ENCODE measurements around the gene WFDC5. TPM values are rescaled to one million over a fixed set of nuclear protein-coding genes. Genes with fewer than 3 reads are reported as not detected.
"Not testable (repeated sequence)": the region's sequence is repeated elsewhere in the genome, so short reads cannot be mapped to it uniquely, and the experiment has no call there.

WFDC5 gene
- total RNA-seq, 4 donors from 2014 or later: not detected

- no peak overlapping the region for H3K4me3 ChIP-seq
- no peaks in the 10 kb centered on the region for H3K4me1 ChIP-seq
- no peak overlapping the region for H3K27ac ChIP-seq
- TF ChIP-seq CTCF (IDR thresholded peaks at IDR 0.05) (no peak), POLR2A (IDR thresholded peaks at IDR 0.05) (no peak)
- H3K36me3 ChIP-seq: peaks cover 0 to 18% (median 0%) of the 10 kb centered on the region in 3 donors
- no peak for DNase-seq
- H3K9me3 ChIP-seq: no peaks in the 10 kb centered on the region
- H3K27me3 ChIP-seq: no peaks in the 10 kb centered on the region
These were observed 45.7 kb downstream of the WFDC5 start for GRCh38 chr20:45069261-45069660.

GRCh38 chr20:45067558-45067957 lies 47.4 kb downstream of the WFDC5 start:
- Histone ChIP-seq H3K4me1 (no peaks in the 10 kb centered on the region), H3K27ac (no peak overlapping the region), H3K27me3 (no peaks in the 10 kb centered on the region), H3K9me3 (no peaks in the 10 kb centered on the region), H3K4me3 (no peak overlapping the region), H3K36me3 (peaks cover 0 to 17% (median 0%) of the 10 kb centered on the region in 3 donors)
- no peak for DNase-seq
- TF ChIP-seq POLR2A (IDR thresholded peaks at IDR 0.05): no peak

GRCh38 chr20:45067087-45067486 lies 47.9 kb downstream of the WFDC5 start:
- no peak overlapping the region for H3K27ac ChIP-seq

GRCh38 chr20:45066372-45066771 lies 48.6 kb downstream of the WFDC5 start:
- peaks cover 0 to 17% (median 0%) of the 10 kb centered on the region in 3 donors for H3K36me3 ChIP-seq
- no peak overlapping the region for H3K4me3 ChIP-seq
- no peak for DNase-seq
- TF ChIP-seq POLR2A (IDR thresholded peaks at IDR 0.05): no peak
- no peak for TF ChIP-seq CTCF (IDR thresholded peaks at IDR 0.05)
- no peak overlapping the region for H3K27ac ChIP-seq
- H3K4me1 ChIP-seq: no peaks in the 10 kb centered on the region
- H3K9me3 ChIP-seq: no peaks in the 10 kb centered on the region
- H3K27me3 ChIP-seq: no peaks in the 10 kb centered on the region

More at GRCh38 chr20:45067087-45067486, 47.9 kb downstream of the WFDC5 start:
- H3K36me3 ChIP-seq: peaks cover 0 to 17% (median 0%) of the 10 kb centered on the region in 3 donors
- no peaks in the 10 kb centered on the region for H3K9me3 ChIP-seq
- no peaks in the 10 kb centered on the region for H3K27me3 ChIP-seq
- no peak for DNase-seq
- no peaks in the 10 kb centered on the region for H3K4me1 ChIP-seq
- TF ChIP-seq POLR2A (IDR thresholded peaks at IDR 0.05) (no peak), CTCF (IDR thresholded peaks at IDR 0.05) (no peak)
- H3K4me3 ChIP-seq: no peak overlapping the region

- Histone ChIP-seq H3K9me3 (no peaks in the 10 kb centered on the region), H3K4me3 (no peak overlapping the region), H3K27me3 (no peaks in the 10 kb centered on the region), H3K4me1 (no peaks in the 10 kb centered on the region), H3K36me3 (peaks cover 0 to 17% (median 0%) of the 10 kb centered on the region in 3 donors), H3K27ac (no peak overlapping the region)
- DNase-seq: no peak
- no peak for TF ChIP-seq POLR2A (IDR thresholded peaks at IDR 0.05)
These were observed 50.2 kb downstream of the WFDC5 start for GRCh38 chr20:45064812-45065211.

- peaks cover 0 to 15% (median 0%) of the 10 kb centered on the region in 3 donors for H3K36me3 ChIP-seq
- H3K27ac ChIP-seq, H3K4me1 ChIP-seq, H3K4me3 ChIP-seq, DNase-seq, H3K27me3 ChIP-seq, H3K9me3 ChIP-seq: not testable (repeated sequence)
These were observed 51.9 kb downstream of the WFDC5 start for GRCh38 chr20:45063107-45063506.

- Histone ChIP-seq H3K27me3 (no peaks in the 10 kb centered on the region), H3K9me3 (no peaks in the 10 kb centered on the region), H3K4me1 (no peaks in the 10 kb centered on the region), H3K4me3 (no peak overlapping the region), H3K36me3 (peaks cover 0 to 10% (median 0%) of the 10 kb centered on the region in 3 donors), H3K27ac (no peak overlapping the region)
- no peak for TF ChIP-seq POLR2A (IDR thresholded peaks at IDR 0.05)
- TF ChIP-seq CTCF (IDR thresholded peaks at IDR 0.05): no peak
- DNase-seq: no peak
These were observed 53.7 kb downstream of the WFDC5 start for GRCh38 chr20:45061244-45061643.

Measured in Peyer's patch (tissue), 4 donors.